GM23248 (cell line): Measurements from ENCODE around the gene CA12.

Experiments used
- EZH2 ChIP-seq: fragments of 200-600 bp; sonication (generic); IDR thresholded peaks from 2 replicates; pipeline ENCODE4 v1.6.1; 2018; ENCODE audit warnings: antibody characterized with exemption, mild to moderate bottlenecking; ENCODE audit not compliant: insufficient read depth, poor library complexity, severe bottlenecking
- EZH2phosphoT487 ChIP-seq: fragments of 200-600 bp; sonication (generic); IDR thresholded peaks from 2 replicates; pipeline ENCODE4 v1.6.1; 2018; ENCODE audit warnings: antibody characterized with exemption, moderate library complexity, mild to moderate bottlenecking, low read depth; ENCODE audit not compliant: insufficient read depth

DNA sequence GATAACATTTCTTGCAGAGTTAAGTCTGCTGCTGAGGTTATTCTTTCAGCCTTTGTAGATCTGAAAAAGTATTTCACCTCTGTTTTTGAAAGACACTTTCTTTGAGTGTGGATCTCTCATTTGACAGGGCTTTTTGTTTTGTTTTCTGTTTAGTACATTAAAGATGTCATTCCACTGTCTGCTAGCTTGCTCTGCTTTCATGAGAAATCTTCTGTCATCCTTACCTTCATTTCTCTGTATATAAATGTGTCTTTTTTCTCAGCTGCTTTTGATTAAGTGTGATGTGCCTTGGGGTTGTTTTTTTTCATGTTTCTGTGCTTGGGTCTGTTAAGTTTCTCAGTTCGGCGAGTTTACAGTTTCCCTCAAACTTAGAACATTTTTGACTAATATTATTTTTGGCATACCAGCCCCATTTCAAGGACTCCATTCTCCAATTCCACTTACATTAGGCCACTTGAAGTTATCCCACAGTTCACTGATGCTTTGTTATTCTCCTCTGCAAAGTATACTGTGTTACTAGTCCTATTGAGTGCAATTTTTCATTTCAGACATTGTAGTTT is 43.9 kb upstream of the CA12 start:
- no peak for TF ChIP-seq EZH2phosphoT487
- TF ChIP-seq EZH2 = no peak
